Activated T-cell treated with anti-CD3 and anti-CD28 coated beads for 4 hours (primary cell): ENCODE measurements around the gene L3HYPDH.

Experiments used
- DNase-seq: peaks from one replicate; pipeline ENCODE4 v3.0.0-alpha.2; 2020

The L3HYPDH gene

DNA sequence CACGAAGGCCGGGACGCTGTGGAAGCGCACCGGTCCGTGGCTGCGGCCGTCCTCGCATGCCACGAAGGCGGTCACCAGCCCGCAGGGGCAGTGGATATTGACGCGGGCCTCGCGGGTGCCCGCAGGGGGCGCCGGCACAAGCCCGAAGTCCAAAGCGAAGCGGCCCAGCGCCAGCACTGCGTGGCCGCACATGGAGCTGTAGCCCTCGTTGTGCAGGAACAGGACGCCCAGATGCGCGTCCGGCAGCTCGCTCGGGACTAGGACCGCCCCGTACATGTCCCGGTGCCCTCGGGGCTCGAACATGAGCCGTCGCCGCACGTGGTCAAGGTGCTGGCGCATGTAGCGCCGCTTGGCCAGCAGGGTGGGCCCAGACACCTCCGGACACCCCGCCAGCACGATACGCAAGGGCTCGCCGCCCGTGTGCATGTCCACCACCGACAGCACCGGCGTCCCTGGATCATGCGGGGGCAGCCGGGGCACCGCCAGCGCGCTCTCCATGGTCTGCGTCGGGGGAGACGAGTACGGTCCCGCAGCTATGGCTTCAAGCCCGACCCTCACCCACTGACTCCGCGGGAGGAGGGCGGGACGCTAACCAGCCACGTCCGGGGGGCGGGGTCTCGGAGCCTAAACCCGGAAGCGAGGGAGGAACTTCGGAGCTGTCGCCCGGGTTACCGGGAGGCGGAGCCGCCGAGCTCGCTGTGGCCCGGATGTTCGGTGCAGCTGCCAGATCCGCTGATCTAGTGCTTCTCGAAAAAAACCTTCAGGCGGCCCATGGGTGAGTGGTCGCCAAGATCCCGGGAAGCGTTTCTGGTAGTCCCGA lies at the start of gene L3HYPDH, which contains the start of gene JKAMP:
Gene L3HYPDH (minus strand): TSS at position 590 of the 820 bp plus-strand sequence. CDS start 92 bp downstream, at position 498.
Gene JKAMP (plus strand): TSS at position 699 of the 820 bp plus-strand sequence. CDS start 73 bp downstream, at position 772.
- peak; percentile 98 for DNase-seq

DNA sequence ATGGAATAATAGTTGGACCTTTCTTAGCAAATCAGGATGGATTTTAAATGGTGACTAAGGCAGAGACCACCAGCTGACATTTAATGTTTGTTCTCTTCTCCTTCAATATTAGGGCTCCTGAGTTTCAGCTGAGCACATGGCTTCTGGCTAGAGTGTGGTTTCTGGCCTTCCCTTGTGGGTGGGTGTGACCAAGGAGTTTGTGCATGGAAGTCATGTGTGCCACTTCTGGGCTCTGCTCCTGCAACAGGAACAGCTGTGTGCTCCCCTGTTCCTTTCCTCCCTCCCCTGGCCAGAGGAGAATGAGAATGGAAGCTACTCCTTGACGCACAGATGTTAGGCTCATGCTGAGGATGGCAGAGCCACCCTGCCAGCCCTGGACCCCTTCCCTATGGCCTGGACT lies 48.2 kb upstream of the L3HYPDH start:
- DNase-seq = no peak

DNA sequence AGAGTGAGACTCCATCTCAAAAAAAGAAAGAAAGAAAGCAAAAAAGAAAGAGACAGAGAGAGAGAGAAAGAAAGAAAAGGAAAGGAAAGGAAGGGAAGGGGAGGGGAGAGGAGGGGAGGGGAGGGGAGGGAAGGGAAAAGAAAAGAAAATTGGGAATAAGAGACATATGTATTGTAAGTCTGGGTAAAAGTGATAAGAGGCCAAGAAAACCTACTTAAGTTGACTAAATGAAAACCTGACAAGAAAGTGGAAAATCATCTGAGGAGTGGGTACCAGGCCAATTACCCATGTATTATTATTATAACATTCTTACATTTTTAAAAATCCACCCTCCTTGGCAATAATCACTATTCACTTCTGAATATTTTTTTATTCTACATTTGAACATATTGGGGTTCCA lies 46.1 kb upstream of the L3HYPDH start:
- DNase-seq = no peak

DNA sequence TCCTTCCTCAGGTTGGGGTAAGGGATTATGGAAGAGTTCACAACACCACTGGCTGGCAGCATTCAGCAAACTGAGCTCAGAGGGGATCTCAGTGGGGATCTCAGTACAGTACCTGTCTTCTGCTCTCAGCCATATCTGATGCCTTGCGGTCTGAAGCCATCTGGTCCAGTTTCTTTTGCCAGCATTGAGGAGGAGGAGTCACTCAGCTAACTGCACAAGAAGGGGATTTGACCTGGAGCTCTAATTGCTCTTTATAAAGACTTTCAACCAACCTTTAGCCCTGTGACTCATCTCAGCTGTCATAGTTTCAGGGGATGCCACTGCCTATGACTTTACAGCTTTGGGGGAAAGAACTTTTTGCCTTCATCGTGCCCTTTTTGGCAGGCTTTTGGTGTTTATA lies 45.0 kb upstream of the L3HYPDH start:
- no peak for DNase-seq

DNA sequence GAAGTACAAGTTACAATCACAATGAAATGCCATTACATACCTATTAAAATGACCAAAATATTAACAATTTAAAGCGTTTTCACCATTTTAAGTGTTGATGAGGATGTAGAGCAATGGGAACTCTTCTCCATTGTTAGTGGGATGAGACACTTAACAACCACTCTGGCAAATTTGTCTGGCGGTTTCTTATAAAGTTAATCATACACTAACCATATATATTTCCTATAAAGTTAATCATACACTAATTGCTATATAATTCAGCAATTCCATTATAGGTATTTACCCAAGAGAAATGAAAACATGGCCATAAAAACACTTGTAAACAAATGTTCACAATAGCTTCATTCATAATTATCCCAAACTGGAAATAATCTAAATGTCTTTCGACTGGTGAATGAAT lies 36.0 kb upstream of the L3HYPDH start:
- DNase-seq = no peak

DNA sequence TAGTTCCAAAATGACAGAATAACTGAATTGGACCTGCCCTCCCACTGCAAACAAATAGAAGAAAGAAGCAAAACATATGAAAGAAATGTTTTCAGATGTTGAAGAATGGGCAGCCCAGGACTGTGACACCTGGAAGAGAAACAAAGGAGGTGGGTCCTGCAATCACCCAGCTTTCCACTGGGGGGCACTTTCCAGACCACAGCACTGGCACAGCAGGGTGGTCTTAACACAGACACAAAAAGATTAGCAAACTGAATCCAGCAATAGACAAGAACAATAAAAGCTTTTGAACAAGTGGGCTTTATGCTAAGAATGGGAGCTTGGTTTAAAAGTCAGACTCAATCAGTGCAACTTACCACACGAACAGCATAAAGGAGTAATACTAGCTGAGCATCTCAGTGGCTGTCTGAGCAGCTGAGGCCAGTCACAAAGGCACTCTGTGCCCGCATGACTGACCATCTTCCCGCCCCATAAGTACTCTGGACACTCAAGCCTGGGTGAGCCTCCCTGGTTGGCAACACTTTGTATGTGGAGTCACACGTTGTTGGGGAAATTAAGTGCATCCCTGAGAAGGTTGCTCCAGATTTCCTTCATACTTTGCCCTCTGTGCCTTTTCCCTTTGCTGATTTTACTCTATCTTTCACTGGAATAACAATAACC lies 27.8 kb upstream of the L3HYPDH start:
- no peak for DNase-seq

DNA sequence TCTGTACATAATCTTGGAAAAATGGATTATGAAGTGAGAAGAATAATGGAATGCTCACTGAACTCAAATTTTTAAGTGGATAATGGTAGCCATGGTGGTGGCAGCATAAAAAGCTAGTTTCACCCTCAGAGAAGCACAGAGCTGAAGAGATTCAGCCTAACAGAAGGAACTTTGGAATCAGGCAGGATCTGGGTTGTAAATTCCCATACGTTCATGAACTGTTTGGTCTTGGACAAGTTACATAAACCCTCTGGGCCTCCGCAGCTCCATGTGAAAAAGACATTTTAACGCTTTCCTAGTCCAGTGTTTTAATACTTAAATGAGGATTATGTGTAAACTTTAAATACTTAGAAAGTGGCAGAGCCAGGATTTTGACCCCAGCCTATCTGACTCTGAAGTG lies 26.8 kb upstream of the L3HYPDH start:
- no peak for DNase-seq

DNA sequence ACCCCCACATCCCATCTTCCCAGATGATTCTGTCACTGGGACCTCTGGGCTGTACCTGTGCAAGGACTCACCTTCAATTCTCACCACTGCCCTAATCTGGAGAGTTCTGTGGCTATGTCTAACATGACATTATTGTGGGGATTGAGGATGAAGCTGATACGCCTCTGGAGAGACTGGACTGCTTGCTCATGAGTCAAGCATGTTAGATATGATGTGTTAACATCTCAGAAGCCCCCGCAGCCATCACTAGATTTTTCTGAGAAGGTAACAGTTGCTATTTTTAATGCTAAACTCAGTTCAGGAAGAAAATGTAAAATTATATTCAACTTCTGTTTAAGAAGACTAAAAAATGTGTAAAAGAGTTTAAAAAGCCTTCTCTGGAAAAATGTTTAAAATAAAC lies 25.8 kb upstream of the L3HYPDH start:
- no peak for DNase-seq

DNA sequence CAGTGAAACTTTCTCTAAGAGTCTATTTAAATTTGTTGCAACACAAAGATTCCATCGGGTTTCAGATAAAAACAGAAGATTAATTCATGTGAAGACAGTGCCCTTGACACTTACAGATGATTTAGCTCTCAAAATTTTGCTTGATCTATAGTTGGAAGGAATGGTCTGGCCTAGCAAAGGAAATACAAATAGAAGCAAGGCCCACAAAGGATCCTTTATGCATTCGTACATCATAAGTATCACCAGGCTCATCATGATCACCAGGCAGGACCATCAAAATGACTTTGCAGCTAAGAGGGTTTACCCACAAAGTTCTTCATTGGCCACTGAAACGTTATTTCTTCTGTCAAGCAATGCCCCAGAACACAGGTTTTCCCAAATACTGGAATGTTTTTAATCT lies 24.9 kb upstream of the L3HYPDH start:
- DNase-seq = no peak

DNA sequence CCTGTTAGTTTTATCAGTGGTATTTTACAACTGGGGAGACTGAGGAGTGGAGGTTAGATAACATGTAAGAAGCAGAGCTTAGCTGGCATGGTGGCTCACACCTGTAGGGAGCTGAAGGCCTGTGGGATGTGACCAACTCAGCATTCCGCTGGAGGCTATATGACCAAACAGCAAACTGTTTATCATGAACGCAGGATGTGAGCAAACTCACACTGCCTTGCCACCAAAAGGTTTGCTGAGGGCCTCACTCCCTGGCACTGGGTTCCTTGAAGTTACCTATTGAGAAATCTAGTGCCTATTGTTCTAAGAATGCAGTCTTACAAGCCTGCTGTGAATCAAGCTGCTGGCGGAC lies 23.5 kb upstream of the L3HYPDH start:
- DNase-seq = no peak

DNA sequence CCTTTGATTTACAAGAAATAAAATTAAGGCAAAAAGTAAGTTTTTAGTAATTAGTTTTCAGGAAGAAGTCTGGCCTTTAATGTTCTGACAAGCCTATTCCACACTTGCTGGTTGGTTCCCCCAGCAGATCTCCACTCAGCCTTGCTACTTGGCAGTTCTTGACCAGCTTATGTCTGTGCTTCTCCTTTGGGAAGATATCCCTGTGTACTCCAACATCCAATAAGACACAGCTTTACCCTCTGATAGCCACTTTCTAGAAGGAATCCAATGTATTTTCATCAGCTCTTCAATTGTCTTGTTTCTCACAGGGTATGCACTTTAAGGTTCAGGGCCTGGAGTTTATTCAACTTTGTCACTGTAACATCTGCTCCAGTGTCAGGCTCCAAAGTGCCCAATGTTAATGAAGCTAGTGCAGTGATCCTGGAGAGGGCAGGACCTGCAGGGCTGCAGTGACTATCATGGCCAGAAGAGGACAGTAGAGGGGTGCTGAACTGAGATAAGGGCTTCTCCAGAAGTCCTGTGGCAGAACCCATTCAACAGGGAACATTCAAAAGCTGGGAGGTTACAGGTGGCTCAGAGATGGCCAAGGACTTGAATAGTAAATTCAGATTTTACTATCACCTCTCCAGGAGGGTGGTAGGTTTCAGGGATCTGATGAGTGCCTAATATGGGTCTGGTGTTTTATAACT lies 23.0 kb upstream of the L3HYPDH start:
- peak; percentile 18 for DNase-seq

DNA sequence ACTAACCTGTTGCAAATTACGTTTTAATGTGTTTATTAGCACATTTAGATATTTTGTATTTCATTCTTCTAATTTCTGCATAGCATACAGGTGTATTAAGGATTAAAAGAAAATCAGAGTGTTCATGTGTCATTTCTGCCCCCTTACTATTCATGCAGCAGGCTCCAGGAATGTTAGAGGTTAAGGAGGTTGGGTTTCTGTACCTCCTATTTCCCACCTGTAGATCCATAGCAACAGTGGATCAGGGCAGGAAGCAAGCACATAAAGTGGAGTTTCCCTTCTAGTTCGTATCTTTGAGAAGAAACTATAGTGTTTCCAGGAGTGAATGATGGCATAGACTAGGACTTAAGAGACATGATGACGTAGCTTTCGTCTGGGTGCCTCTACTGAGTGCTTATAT lies 19.0 kb upstream of the L3HYPDH start:
- DNase-seq = no peak

DNA sequence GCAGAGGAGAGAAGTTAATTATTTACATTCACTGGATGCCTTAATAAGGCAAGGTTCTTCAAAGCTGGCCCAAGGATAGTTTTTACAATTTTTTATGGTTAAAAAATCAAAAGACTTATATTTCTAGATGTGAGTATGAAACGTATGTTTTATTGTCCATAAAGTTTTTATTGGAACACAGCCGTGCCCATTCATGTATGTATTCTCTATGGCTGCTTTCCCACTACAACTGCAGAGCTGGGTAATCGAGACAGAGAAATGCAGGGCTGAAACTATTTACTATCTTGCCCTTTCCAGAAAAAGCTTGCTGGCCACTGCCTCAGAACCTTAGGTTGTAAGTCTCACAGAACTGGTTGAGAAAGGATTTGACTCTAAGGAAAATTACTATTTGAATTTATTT lies 16.5 kb upstream of the L3HYPDH start:
- DNase-seq = no peak

DNA sequence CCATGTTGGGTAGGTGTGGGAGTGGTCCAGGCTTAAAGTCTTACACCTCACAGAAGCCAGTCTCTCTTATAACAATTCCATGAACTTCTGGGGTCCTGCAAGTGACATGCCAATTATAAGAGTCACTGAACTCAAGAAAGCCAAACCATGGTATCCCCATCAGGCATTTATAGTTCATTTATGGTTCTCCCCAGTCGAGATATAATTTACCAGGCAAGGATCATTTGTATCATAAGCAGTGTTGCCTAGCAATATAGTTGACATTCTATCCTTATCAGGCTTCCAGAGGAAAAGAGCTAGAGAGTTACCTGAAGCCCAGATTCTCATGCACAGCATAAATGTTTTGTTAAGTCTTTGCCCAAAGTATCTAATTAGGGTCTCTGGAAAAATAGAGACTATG lies 8.2 kb upstream of the L3HYPDH start:
- no peak for DNase-seq

DNA sequence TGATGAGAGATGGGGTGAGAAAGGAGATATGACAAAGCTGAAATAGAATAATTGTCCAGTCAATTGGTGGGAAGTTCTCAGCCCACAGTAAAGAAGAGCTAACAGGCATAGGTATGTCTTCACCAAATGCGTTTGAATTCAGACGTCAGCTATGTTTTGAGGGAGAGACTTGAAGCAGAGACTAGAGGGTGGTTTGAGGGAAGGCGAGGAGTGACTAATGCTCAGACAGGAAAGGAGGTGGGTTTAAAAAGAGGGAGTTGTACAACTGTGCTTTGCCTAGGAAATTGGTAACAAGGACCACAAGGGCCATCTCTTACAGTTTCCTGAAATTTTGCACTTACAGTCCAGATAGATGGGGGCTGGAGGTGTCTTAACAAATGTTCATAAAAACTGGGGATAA lies 6.5 kb upstream of the L3HYPDH start:
- no peak for DNase-seq

DNA sequence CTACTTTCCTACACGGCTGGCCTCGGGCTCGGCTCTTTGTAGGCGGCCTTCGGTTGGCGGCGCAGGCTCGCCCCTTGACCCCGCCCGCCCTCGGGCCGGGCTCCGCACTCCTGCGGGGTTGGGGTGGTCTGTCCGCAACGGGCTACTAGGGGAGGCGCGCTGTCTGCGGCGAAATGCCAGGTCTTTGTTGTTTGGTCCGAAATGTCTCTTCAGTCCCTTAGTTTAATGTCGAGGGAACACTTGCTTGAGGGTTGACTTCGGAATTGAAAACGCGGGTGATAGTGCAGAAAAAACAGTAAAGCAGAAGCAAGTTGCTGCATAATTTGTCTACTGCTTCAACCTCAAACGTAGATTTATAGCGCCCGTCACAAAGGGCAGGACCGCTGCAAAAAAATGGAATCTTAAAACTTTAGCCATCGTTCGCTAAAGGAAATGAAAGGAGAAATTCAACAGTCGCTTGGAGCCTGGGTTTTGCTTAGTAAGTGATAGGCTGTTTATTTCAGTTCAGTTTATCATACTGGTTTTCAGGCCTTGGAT lies 499 bp upstream of the L3HYPDH start:
- DNase-seq = no peak

DNA sequence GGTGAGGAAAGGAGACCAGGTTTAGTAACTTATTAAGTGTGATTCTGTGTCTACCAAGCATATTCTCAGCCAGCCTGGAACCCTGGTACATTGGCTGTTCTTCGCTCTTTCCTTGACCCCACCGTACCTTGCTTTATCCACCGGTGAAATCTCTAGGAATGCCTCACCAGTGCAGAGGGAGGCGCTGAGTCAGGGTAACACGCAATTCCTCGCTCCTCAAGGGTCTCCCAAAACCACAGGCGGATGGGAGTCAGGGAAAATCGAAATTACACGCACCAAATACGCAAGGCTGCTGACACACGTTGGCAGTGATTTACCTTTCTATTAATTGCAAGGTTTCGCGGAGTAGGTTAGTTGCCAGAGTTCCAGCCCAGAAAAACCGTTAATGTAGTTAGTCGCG lies 845 bp downstream of the L3HYPDH start:
- no peak for DNase-seq

DNA sequence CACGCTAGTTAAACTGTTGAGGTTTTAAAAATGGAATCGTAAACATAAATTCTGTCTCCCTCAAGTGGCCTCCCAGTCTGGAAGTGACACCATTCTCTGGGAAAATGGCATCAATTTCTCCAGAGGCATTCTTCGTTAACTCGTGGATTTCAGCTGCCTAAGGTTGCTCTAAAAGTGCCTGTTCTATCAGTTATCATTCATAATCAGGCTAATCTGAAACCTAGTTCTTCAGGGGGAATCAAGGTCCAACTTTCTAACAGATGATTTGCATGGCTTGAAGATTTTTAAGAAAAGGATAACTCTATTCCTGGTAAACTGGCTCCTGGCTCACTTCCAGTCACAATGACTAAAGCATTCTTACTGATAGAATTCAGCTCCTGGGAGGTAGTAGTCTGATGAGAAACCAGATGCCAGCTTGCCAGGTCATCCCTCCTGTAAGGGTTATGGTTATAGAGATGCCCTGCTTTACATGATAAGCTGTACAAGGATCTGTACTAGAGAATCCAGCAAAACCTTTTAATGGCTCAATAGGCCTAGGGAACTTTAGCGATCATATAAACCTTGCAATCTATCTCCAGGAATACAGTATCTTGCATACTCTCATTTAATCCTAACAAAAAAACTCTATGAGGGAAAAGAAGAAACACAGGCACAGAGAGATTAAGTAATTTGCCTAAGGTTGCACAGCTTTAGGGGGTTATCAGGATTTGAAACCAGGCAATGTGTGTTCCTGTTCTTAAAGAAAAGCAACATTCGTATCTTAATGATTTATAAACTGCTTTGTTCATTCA lies 1.5 kb downstream of the L3HYPDH start:
- DNase-seq = no peak

DNA sequence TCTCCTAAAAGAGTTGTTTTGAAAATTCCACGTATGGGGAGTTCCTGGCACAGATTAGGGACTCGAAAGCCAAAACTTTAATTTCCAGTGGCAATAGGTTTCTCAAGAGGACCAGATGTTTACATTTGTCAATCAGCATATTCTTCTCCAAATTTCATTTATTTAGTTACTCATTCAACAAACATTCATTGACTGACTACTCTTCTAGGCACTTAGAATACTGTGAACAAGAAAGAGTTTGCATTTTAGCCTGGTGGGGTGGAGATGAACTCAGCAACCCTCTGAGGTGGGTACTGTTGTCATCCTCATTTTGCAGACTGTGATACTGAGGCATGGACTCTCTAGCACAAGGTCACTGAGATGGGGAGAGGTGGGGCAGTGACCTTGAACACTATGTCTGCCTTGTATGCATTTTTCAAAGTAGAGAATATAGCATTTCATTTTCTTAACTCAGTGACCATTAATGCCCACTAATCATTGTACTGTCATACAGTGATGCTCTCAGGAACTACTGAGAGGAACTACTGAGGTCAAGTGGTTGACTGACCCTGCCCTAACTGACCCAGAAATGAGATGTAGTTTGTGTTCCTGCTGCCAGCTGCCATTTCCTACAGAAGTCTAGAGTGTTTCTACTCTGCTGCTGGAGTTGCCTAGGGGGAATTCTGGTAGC lies 2.2 kb downstream of the L3HYPDH start:
- DNase-seq = no peak

DNA sequence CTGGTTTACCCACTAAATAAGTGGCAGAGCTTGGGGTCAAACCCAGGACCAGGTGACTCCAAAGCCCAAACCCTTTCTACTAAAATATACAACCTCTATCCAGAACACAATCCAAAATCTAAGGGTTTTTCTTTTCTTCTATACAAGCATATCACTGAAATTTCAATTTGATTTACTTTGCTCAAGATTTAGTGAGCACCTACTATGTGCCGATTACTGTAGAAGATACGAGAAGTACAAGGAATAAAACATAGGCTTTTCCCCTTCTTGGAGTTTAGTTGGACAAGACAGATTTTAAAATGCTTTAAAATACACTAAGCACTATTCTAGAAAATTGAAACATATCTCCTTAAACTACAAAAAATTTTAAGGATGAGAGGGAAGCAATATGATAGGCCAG lies 2.8 kb downstream of the L3HYPDH start:
- DNase-seq = no peak

DNA sequence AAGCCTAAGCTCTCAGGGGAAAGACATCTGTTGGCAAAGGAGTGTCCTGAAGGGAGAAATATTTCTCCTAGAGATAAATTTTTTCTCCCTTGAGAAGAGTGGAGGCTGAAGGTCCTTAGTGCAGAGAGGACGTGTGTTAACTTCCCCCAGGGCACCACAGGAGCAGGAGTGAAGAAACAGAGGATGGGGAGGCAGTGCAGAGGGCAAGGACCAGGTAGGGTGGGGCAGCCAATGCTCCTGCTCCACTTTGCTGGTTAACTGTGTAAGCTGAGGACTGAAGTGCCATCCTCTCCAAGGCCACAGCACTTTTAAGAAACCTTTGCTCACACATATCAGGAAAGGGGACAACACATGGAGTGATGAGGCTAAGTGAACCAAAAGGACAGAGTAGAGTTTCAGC lies 4.0 kb downstream of the L3HYPDH start:
- no peak for DNase-seq

DNA sequence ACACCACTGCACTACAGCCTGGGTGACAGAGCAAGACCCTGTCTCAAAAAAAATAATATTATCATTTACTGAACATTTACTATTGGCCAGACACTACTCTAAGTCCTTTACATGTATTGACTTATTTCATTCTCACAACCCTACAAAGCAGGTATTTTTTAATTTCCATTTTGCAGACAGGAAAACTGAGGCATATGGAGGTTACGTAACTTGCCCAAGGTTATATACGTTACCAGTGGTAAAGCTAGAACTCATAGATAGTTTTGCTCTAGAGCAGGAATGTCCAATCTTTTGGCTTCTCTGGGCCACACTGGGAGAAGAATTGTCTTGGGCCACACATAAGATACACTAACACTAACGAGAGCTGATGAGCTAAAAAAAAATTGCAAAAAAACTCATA lies 5.7 kb downstream of the L3HYPDH start:
- DNase-seq = no peak
